ENCODE data around the gene FBXW4.

- TF ChIP-seq POLR2A (IDR thresholded peaks at IDR 0.05): no peak
- no peak for TF ChIP-seq CTCF (IDR thresholded peaks at IDR 0.05)
- no peak for TF ChIP-seq POLR2AphosphoS5 (IDR thresholded peaks at IDR 0.05)
These were observed 48.6 kb downstream of the FBXW4 start for GRCh38 chr10:101646364-101646763.

Data from prostate gland (tissue), 2 donors.